Measurements from ENCODE around the gene IGLL5.

IGLL5 gene

DNA sequence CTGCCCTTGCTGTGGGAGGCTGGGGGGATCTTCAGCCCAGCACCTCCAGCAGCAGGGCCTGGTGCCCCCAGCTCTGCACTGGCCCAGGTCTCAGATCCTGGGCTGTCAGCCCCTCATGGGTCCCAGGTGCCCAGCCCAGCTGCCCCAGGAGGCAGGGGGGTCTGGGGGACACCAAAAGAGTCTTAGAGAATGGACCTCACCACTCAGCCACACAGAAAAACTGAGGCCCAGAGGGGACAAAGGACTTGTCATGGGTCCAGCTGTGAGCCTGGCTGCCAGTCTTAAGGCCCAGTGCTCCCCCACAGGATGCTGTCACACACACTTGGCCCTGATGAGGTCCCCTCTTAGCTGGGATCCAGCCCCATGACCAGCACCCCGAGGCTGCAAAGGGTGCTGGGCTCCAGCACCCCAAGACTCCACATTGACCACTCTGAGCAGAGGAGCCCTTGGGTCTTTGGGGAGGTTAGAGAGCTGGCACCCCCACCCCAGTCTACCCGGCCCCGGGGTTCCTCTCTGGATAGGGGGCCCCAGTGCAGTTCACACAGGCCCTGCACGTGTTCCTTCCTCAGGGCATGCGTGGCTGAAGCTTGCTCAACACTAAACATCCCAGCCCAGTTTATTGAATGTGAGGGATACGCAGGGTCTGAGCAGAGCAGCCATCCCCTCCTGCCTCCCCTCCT, 54.4 kb downstream of the IGLL5 start:
- peak; percentile 16 for DNase-seq

DNA sequence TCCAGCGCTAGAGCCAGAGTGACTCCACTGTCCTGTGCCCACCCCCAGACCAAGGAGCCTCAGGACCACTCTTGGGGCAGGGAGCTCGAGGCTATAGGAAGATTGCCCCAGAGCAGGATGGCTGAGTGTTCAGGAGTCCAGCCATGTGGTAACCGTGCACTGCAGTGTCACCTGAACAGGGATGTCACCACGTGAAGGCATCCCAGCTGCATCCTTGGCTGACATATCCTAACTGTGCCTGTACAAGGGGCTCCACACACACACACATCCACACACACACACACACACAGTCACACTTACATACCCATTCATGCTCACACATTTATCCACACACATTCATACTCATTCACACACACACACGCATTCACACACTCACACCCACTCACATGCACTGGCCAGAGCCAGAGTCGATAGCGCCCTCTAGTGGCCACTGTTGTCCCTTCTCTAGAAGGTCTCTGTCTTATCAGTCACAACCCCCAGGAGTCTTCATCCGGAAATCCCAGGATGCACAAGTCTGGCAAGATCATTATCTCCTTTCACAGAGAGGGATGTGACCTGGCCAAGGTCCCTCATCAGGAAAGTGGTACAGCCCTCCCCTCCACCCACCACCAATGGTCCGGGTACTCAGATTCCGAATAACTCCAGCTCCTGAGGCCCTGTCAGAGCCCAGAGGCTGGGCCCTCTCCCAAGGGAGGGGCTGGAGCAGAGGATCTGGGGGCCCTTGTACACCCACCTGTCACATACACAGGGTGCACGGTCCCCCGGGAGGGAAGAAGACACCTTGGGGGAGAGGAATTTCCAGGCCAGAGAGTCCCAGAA, 55.1 kb downstream of the IGLL5 start:
- DNase-seq: peak; percentile 97

DNA sequence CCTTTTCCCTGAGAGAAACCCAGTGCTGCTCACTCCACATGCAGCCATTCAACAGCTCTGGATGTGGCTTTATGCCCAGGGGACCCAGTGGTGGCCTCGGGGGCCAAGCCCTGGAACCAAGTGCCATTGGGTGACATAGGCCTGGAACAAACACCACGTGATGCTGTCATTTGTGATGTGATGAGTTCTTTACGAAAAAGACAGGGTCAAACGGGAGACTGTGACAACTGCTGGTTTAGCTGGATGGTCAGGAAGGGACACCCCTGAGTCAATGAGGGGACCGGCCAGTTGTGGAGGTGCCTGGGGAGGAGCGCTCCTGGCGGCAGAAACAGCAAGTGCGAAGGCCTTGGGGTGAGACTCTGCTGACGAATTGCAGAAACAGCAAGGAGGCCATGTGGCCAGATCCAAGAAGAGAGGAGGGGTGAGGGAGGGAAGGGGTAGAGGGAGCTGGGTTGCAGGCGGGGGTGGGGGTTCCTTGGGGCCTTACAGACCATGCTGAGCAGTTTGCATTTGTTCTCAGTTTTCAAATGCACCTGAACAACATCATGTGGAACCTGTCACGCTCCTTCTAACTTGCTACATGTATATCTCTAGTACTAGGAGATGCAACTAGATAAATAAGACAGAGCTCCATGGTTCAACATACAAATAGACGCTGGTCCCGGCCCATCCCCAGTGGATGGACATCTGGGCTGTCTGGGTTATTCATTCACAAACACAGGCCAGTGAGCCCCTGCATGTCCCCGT, 56.1 kb downstream of the IGLL5 start:
- peak; percentile 6 for DNase-seq

DNA sequence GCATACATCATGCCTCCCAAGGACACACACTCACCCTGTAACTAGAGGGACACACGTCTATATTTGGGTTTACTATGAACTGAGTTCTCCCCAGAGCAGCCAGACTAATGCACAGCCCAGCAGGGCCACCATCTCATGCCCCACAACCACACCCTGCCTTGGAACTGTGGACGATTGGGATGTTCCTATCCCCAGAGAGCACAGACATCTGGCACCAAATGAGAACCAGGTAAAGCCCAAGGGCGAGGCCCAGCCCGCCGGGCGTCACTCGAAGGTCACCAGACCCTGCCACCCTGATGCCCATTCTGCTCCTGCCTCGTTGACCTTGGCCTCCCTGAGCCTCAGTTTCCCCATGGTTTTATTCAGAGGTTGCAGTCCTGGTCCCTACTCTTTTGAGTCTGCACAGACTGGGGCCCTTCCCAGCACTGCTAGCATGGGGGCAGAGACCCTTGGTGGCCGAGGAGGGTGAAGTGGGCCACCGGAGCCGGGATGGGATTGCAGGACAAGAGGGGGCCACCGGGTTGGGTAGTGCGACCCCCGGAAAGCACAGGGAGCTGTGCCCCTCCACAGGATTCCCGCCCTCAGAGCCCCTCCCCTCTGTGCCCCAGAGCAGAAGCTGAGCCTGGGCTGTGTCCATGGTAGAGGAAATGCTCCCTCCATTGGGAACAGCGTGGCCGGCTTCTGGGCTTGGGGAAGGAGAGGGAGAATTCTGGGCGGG, 56.8 kb downstream of the IGLL5 start:
- peak; percentile 5 for DNase-seq

DNA sequence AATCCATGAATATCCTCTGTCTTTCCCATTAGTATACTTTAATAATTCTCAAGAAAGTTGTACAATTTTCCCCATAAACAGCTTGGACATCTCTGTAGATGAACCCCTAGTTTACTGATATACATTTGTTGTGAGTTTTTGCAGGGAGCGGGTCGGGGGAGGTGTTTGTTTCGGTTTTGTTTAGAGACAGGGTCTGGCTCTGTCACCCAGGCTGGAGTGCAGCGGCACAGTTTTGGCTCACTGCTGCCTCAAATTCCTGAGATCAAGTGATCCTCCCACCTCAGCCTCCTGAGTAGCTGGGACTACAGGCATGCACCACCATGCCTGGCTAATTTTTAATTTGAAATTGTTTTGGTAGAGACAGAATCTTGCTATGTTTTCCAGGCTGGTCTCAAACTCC, 57.6 kb downstream of the IGLL5 start:
- peak; percentile 37 for DNase-seq

Data from RPMI8226 (cell line).